Esophagus muscularis mucosa (tissue), 3 donors: ENCODE data around the gene SETD7.

Experiments used
- POLR2A ChIP-seq: fragments of 450-650 bp; IDR thresholded peaks from one replicate; pipeline ENCODE4 v1.6.1; 2017; ENCODE audit warnings: antibody characterized with exemption, moderate library complexity, mild to moderate bottlenecking, low read depth
- POLR2AphosphoS5 ChIP-seq, 2 donors: sonication (generic); formaldehyde crosslinking; IDR thresholded peaks; one replicate each; pipeline ENCODE4 v1.6.1; 2017; ENCODE audit warnings: antibody characterized with exemption in 2 of 2
- TF ChIP-seq, protein P1 (sequence below), 3 experiments: fragments of 200-600 bp in 2 of 3; fragments of 450-650 bp in 1 of 3; sonication (generic) in 2 of 3; IDR thresholded peaks; one replicate each; pipeline ENCODE4 v1.5.1; 2017 to 2019; ENCODE audit warnings: antibody characterized with exemption in 3 of 3, mild to moderate bottlenecking in 2 of 3, moderate library complexity in 1 of 3

DNA sequence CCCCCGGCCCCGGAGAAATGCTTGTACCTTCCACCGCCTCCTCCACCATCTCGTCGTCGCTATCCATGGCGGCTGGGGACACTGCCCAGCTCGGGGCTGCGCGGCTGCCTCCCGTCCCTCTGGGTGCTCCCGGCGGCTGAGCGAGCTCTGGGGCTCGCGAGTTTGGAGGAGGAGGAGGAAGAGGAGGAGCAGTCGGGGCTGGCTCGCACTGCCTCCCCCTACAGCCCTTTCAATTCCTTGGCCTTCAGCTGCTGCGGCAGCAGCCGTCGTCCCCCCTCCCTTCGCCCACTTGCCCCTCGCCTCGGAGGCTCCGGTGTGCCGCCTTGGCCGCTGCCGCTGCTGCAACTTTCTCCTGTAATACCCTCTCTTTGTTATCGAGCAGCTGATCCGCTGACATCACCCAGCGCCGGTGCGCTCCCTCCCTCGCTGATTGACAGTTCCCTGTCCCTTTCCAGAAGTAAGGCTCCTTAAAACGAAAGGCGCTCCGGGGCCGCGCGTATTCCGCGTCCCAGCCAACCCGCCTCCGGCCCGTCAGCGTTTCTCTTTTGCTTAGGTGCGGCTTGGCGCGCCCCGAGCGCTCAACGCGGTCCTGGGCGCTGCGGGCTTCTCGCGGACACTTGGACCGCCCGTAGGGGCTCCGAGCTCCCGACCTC is at the start of gene SETD7:
- peak; percentile 50 for TF ChIP-seq POLR2A
- TF ChIP-seq POLR2AphosphoS5 (IDR thresholded peaks at IDR 0.05) = peak; percentile 75 to 90
- TF ChIP-seq, protein P1, sequence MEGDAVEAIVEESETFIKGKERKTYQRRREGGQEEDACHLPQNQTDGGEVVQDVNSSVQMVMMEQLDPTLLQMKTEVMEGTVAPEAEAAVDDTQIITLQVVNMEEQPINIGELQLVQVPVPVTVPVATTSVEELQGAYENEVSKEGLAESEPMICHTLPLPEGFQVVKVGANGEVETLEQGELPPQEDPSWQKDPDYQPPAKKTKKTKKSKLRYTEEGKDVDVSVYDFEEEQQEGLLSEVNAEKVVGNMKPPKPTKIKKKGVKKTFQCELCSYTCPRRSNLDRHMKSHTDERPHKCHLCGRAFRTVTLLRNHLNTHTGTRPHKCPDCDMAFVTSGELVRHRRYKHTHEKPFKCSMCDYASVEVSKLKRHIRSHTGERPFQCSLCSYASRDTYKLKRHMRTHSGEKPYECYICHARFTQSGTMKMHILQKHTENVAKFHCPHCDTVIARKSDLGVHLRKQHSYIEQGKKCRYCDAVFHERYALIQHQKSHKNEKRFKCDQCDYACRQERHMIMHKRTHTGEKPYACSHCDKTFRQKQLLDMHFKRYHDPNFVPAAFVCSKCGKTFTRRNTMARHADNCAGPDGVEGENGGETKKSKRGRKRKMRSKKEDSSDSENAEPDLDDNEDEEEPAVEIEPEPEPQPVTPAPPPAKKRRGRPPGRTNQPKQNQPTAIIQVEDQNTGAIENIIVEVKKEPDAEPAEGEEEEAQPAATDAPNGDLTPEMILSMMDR (IDR thresholded peaks at IDR 0.05) = peak in 1 of 3 experiments; percentile 3
